CD4-positive, alpha-beta T cell treated with Interleukin-2 at 100 ng/mL for 4 hours (primary cell): ENCODE measurements around the gene FBL.

Source experiments
- DNase-seq: peaks from one replicate; pipeline ENCODE4 v3.0.0-alpha.2; 2020; ENCODE audit warnings: low spot score

Gene FBL

DNA sequence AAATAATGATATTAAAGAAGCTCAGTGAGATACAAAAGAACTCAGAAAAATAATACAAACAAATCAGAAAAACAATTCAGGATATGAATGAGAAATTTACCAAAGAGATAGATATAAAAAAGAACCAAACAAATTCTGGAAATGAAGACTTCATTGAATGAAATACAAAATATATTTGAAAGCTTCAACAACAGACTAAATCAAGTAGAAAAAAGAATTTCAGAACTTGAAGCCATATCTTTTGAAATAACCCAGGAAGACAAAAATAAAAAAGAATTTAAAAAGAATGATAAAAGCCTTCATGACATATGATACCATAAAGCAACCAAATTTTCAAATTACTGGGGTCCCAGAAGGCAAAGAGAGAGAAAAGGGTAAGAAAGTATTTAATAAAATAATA is 57.9 kb downstream of the FBL start:
- no peak for DNase-seq
